Testis (tissue), 3 donors: ENCODE results near the gene KCNG2. TPM values are rescaled to one million over a fixed set of nuclear protein-coding genes. Genes with fewer than 3 reads are reported as not detected.

Experiments used
- DNase-seq: peaks from one replicate; pipeline ENCODE4 v3.0.0-alpha.2; 2019
- H3K27ac ChIP-seq, 2 donors: fragments of 200-600 bp; sonication (generic); one replicate each; pipeline ENCODE4 v1.5.1; 2019
- H3K27me3 ChIP-seq: fragments of 200-600 bp; sonication (generic); one replicate; pipeline ENCODE4 v1.5.1; 2019
- H3K36me3 ChIP-seq: fragments of 200-600 bp; sonication (generic); one replicate; pipeline ENCODE4 v1.5.1; 2017; ENCODE audit warnings: low read depth; ENCODE audit errors: missing control alignments
- H3K4me1 ChIP-seq: fragments of 200-600 bp; sonication (generic); one replicate; pipeline ENCODE4 v1.5.1; 2019
- H3K4me3 ChIP-seq, 2 donors: fragments of 200-600 bp; sonication (generic); one replicate each; pipeline ENCODE4 v1.5.1; 2017 to 2019
- H3K9me3 ChIP-seq: fragments of 200-600 bp; sonication (generic); one replicate; pipeline ENCODE4 v1.5.1; 2017
- POLR2A ChIP-seq: fragments of 450-650 bp; IDR thresholded peaks from one replicate; pipeline ENCODE4 v1.6.1; 2017; ENCODE audit warnings: antibody characterized with exemption, mild to moderate bottlenecking, moderate library complexity
- WGBS, 2 donors: methylation state at CpG; one replicate each; pipeline ENCODE4 v1.1.5; 2018; 5-methylcytosine and 5-hydroxymethylcytosine counted together
- intact Hi-C: fragments of 100-400 bp; cut with DNase I; formaldehyde crosslinking; loops from one replicate; pipeline ENCODE4 v1.15.1; 2023; ENCODE audit warnings: low total_unique reads
- polyA plus RNA-seq: library from polyadenylated mRNA; stranded (reverse); fragments of 350-450 nt; fragmentation: Illumina TruSeq; extraction: RNeasy Lipid Tissue Mini Kit (QIAGEN cat#74804); gene quantifications from one replicate; pipeline ENCODE4 v1.2.3, GENCODE V29; 2014; ENCODE audit warnings: low read depth, low replicate concordance; ENCODE audit not compliant: insufficient read depth
- total RNA-seq, 2 donors: library from RNA; depleted of rRNA; stranded (reverse); fragments of >200 nt; gene quantifications; one replicate each; pipeline ENCODE4 v1.2.3, GENCODE V29; 2016
- TF ChIP-seq, protein P1 (sequence below), 3 experiments: fragments of 450-650 bp in 2 of 3; fragments of 200-600 bp in 1 of 3; sonication (generic) in 1 of 3; IDR thresholded peaks; one replicate each; pipeline ENCODE4 v1.5.1; 2016 to 2019; ENCODE audit warnings: antibody characterized with exemption in 3 of 3, mild to moderate bottlenecking in 2 of 3, moderate library complexity in 1 of 3

KCNG2 gene
- total and polyA plus RNA-seq, 3 donors from 2014 or later: 0.50 to 7.6 (median 7.2) TPM

GRCh38 chr18:79812052-79812451, 14.3 kb downstream of the KCNG2 start:
- Histone ChIP-seq H3K4me1 (no peaks in the 10 kb centered on the region), H3K27me3 (no peaks in the 10 kb centered on the region), H3K4me3 (no peak overlapping the region), H3K36me3 (no peaks in the 10 kb centered on the region), H3K9me3 (no peaks in the 10 kb centered on the region), H3K27ac (no peak overlapping the region)
- DNase-seq: no peak
- TF ChIP-seq, protein P1, sequence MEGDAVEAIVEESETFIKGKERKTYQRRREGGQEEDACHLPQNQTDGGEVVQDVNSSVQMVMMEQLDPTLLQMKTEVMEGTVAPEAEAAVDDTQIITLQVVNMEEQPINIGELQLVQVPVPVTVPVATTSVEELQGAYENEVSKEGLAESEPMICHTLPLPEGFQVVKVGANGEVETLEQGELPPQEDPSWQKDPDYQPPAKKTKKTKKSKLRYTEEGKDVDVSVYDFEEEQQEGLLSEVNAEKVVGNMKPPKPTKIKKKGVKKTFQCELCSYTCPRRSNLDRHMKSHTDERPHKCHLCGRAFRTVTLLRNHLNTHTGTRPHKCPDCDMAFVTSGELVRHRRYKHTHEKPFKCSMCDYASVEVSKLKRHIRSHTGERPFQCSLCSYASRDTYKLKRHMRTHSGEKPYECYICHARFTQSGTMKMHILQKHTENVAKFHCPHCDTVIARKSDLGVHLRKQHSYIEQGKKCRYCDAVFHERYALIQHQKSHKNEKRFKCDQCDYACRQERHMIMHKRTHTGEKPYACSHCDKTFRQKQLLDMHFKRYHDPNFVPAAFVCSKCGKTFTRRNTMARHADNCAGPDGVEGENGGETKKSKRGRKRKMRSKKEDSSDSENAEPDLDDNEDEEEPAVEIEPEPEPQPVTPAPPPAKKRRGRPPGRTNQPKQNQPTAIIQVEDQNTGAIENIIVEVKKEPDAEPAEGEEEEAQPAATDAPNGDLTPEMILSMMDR (IDR thresholded peaks at IDR 0.05): no peak
- no peak for TF ChIP-seq POLR2A
- intact Hi-C loops: no loop called here
- WGBS, 2 donors: 64 to 69% methylated on average over 4 of the region's 4 CpGs

DNA sequence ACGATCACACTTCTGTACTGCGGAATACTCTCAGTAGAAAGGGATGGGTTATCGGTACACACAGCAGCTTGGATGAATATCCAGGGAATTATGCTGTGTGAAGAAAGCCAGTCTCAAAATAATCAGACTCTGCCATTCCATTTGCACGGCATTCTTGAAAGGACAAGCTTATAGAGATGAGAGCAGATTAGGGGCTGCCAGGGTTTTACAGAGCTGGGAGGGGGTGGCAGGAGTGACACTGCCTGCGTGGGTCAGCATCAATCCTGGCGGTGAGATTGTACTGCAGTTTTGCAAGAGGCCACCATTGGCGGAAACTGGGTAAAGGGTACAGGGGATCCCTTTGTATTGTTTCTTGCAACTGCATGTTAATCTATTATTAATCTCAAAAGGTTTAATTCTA, 16.6 kb downstream of the KCNG2 start:
- Histone ChIP-seq H3K27ac (no peak overlapping the region), H3K9me3 (no peaks in the 10 kb centered on the region), H3K4me3 (no peak overlapping the region), H3K27me3 (no peaks in the 10 kb centered on the region), H3K4me1 (no peaks in the 10 kb centered on the region), H3K36me3 (no peaks in the 10 kb centered on the region)
- TF ChIP-seq POLR2A: no peak
- TF ChIP-seq, protein P1 (IDR thresholded peaks at IDR 0.05): no peak
- 79 to 82% methylated on average over 7 of the region's 7 CpGs for WGBS, 2 donors
- intact Hi-C loops: no loop called here
- no peak for DNase-seq

DNA sequence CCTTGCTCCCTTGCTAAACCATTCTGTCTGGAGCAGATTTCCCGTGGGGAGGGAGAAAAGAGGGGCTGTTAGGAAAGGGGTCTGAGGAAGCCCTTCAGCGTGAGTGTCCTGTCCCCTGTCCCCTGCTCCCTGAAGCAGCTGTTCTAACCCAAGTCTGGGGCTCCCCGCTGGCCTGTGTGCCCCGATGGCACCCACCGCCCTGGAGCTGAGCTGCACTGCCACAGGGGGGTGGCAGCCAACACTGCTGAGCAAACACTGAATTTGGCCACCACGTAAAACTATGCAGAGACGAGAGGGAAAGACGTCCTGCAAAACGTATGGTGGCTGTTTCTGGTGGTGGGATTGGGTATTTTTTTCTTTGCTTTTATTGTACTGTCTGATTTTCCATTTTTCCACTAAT, 17.9 kb downstream of the KCNG2 start:
- Histone ChIP-seq H3K4me1 (no peaks in the 10 kb centered on the region), H3K27me3 (no peaks in the 10 kb centered on the region), H3K4me3 (no peak overlapping the region), H3K36me3 (no peaks in the 10 kb centered on the region), H3K27ac (no peak overlapping the region), H3K9me3 (no peaks in the 10 kb centered on the region)
- intact Hi-C loops: no loop called here
- no peak for TF ChIP-seq POLR2A
- TF ChIP-seq, protein P1 (IDR thresholded peaks at IDR 0.05): no peak
- WGBS, 2 donors: 74 to 77% methylated on average over 9 of the region's 9 CpGs
- no peak for DNase-seq

DNA sequence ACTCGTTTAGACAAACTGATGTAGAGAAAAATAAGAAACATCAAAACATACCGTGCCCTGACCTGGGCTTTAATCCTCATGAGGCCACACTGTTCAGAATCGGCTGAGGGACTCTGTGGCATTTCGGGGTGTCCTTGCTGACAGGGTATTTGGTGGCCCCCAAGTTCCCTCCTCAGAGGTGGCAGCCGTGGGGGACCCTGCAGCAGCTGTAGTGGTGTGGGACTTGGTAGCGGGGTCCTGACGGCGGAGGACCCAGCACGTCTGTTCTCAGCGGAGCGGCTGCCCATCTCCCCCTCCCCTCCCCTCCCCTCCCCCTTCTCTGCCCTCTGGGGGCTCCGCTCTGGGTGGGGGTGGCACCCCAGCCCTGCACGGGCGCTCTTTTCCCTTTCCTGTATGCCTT, 18.4 kb downstream of the KCNG2 start:
- no peak for DNase-seq
- 58 to 61% methylated on average over 14 of the region's 14 CpGs for WGBS, 2 donors
- no peak overlapping the region for H3K27ac ChIP-seq
- no peak overlapping the region for H3K4me3 ChIP-seq
- TF ChIP-seq POLR2A: no peak
- TF ChIP-seq, protein P1 (IDR thresholded peaks at IDR 0.05): no peak
- no peaks in the 10 kb centered on the region for H3K36me3 ChIP-seq
- no peaks in the 10 kb centered on the region for H3K4me1 ChIP-seq
- H3K9me3 ChIP-seq: no peaks in the 10 kb centered on the region
- intact Hi-C loops: no loop called here
- H3K27me3 ChIP-seq: no peaks in the 10 kb centered on the region

- 85 to 86% methylated on average over 17 to 18 of the region's 18 CpGs for WGBS, 2 donors
- intact Hi-C loops: no loop called here
Measured at GRCh38 chr18:79816981-79817606, 19.4 kb downstream of the KCNG2 start.

More at GRCh38 chr18:79816981-79817606, 19.4 kb downstream of the KCNG2 start:
- no peak overlapping the region for H3K27ac ChIP-seq
- no peaks in the 10 kb centered on the region for H3K4me1 ChIP-seq
- H3K9me3 ChIP-seq: no peaks in the 10 kb centered on the region
- no peaks in the 10 kb centered on the region for H3K36me3 ChIP-seq
- H3K27me3 ChIP-seq: no peaks in the 10 kb centered on the region
- H3K4me3 ChIP-seq: no peak overlapping the region
- TF ChIP-seq, protein P1 (IDR thresholded peaks at IDR 0.05): no peak
- DNase-seq: no peak
